C4-2B (cell line): ENCODE measurements around the gene GAB1.

Experiments used
- ZFX ChIP-seq: fragments of 450-650 bp; IDR thresholded peaks from 2 replicates; pipeline ENCODE4 v1.6.1; 2017
- TF ChIP-seq, protein P1 (sequence below): fragments of 450-650 bp; conservative IDR thresholded peaks from 2 replicates; pipeline ENCODE4 v1.5.1; 2017; ENCODE audit warnings: mild to moderate bottlenecking

DNA sequence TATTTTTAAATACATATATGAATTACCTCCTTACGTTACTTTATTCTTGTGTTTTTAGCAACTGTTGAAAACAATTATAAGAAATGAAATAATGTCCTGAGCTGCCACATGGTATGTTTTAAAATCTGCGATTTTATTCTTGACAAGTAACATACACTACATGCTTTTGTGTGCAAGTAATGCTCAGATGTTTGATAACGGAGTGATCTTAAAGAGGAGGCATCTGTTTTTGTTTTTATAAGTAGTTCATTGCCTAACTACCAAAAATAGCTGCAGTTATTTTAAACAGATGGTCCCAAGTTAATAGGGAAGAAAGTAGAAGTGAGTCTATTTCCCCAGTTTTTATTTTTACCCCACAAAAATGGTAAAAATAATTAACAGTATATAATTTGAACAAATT lies 55.2 kb downstream of the GAB1 start:
- TF ChIP-seq, protein P1, sequence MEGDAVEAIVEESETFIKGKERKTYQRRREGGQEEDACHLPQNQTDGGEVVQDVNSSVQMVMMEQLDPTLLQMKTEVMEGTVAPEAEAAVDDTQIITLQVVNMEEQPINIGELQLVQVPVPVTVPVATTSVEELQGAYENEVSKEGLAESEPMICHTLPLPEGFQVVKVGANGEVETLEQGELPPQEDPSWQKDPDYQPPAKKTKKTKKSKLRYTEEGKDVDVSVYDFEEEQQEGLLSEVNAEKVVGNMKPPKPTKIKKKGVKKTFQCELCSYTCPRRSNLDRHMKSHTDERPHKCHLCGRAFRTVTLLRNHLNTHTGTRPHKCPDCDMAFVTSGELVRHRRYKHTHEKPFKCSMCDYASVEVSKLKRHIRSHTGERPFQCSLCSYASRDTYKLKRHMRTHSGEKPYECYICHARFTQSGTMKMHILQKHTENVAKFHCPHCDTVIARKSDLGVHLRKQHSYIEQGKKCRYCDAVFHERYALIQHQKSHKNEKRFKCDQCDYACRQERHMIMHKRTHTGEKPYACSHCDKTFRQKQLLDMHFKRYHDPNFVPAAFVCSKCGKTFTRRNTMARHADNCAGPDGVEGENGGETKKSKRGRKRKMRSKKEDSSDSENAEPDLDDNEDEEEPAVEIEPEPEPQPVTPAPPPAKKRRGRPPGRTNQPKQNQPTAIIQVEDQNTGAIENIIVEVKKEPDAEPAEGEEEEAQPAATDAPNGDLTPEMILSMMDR: no peak
- TF ChIP-seq ZFX: no peak
